SK-N-DZ (cell line): ENCODE measurements around the gene SPDYE6. TPM values are rescaled to one million over a fixed set of nuclear protein-coding genes. Genes with fewer than 3 reads are reported as not detected.
"Not testable (repeated sequence)": the region's sequence is repeated elsewhere in the genome, so short reads cannot be mapped to it uniquely, and the experiment has no call there.

Source experiments
- DNase-seq: peaks from one replicate; pipeline ENCODE4 v3.0.0-alpha.2; 2015; ENCODE audit warnings: low spot score
- polyA plus RNA-seq, 2 experiments: library from polyadenylated mRNA; depleted of rRNA; stranded (reverse); fragments of >200 nt; gene quantifications; 2 replicates each; pipeline ENCODE4 v1.2.3, GENCODE V29; 2014

Gene SPDYE6, protein sequence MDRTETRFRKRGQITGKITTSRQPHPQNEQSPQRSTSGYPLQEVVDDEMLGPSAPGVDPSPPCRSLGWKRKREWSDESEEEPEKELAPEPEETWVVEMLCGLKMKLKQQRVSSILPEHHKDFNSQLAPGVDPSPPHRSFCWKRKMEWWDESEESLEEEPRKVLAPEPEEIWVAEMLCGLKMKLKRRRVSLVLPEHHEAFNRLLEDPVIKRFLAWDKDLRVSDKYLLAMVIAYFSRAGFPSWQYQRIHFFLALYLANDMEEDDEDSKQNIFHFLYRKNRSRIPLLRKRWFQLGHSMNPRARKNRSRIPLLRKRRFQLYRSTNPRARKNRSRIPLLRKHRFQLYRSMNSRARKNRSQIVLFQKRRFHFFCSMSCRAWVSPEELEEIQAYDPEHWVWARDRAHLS
- not detected in 2 replicates for polyA plus RNA-seq (2014; cell fraction: cytosol; rRNA removed)
- polyA plus RNA-seq (2014; cell fraction: nucleus; rRNA removed) = not detected in 2 replicates

DNA sequence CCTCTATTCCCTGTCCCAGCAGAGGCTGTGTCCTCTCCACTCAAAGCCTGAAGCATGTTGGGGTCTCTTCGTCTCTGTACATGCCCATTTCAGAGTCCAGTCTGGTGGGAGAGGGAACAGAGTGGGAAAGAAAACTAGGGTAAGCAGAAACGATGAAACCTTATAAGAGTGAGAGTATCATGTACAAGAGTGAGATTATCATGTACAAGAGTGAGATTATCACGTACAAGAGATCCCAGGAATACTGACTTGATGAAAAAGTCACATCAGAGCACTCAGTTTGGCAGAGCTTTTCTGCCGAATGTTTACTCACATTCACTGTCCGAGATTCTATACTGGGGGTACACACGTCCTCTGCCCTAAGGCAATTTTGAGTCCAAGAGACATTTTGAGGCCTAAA is at the start of gene SPDYE6:
TSS of gene SPDYE6 (minus strand) at position 101 of the 400 bp plus-strand sequence. CDS start 421 bp downstream, outside the sequence.
- not testable (repeated sequence) for DNase-seq

DNA sequence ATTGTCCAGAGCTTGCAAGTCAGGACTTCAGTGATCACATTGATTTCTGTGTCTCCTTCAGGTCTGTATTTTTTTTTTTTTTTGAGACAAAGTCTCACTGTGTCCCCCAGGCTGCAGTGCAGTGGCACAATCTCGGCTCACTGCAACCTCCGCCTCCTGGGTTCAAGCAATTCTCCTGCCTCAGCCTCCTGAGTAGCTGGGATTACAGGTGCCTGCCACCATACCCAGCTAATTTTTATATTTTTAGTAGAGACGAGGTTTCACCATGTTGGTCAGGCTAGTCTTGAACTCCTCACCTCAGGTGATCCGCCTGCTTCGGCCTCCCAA is 48.6 kb upstream of the SPDYE6 start:
- not testable (repeated sequence) for DNase-seq

DNA sequence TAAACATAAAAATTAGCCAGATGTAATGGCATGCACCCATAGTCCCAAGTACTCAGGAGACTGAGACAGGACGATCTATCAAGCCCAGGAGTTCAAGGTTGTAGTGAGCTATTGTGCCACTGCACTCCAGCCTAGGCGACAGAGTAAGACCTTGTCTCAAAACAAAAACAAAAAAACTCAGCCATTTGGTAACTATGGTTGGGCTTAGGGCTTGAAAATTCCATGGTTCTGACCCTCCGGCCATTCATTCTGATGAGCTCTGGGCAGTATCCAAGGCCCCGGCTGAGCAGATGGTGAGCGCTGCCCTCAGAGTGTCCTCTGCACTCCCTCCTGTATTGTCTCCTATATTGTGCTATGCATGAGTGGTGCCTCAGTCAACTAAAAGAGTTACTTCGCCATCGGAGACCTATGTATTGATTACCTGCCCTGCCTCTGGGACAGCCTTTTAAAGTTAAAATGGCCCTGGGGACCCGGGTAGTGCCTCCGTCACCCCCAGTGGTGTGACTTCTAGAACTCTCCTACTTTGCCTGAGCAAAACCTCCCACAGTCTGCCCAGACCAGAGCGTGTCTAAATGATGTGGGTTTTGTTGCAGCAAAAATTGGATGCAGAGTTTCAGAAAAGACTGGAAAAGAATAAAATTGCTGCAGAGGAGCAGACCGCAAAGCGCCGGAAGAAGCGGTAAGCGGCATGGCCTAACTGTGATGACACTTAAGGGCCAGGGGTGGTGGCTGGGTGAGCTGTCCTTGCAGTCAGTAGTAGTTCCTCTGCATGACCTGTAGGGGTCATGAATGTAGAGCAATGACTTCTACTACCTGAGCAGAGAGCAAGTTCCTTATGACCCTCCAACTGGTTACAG is 48.0 kb upstream of the SPDYE6 start:
- peak; percentile 65 for DNase-seq

DNA sequence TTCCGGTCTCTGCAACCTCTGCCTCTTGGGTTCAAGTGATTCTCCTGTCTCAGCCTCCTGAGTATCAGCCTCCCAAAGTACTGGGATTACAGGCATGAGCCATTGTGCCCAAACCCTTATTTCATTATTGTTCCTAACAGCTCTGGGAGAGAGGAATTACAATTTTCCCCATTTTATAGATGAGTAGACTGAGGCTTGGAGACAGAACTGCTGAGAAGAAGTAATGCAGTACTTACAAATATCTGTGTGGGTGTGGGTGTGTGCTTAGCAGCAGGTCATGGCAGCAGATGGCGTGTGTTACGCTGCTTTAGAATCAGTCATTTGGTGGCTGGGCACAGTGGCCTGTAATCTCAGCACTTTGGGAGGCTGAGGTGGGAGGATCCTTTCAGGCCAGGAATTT is 47.3 kb upstream of the SPDYE6 start:
- DNase-seq = no peak

DNA sequence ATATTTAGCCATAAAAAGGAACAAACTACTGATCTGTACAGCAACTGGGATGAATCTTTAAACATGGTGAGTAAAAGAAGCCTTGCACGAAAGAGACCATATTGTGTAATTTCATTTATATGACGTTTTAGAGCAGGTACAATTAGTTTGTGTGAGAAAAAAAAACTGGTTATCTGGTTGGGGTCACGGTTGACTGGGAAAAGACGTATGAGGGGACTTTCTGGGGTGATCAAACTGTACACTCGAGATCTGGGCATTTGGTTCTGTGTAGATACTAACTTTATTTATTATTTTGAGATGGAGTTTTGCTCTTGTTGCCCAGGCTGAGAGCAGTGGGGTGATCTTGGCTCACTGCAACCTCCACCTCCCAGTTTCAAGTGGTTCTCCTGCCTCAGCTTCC is 44.1 kb upstream of the SPDYE6 start:
- DNase-seq = no peak

DNA sequence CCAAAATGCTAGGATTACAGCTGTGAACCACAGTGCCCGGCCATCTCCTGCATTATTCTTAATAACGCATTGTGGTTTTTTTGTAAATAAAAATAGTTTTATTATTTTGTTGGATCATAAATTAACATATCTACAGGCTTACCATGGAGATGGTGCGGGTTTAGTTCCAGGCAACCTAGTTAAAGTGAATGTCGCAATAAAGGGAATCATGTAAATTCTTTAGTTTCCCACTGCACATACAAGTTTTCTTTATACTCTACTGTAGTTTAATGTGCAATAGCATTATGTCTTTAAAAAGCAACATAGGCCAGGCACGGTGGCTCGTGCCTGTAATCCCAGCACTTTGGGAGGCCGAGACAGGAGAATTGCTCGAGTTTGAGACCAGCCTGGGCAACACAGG is 42.3 kb upstream of the SPDYE6 start:
- DNase-seq = no peak

DNA sequence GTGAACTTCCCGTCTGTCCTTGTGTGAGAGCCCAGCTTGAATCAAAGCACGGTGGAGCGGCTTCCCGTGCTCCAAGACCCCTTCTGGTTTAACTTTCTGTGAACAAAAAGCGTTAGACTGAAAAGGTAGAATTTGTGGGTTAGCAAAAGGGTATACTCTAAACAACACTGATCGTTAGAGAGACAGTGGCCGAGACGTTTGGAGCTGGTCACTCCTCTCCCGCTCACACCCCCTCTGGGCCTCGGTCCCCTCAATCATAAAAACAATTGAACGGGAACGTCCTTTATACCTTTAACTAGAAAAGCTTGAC is 40.4 kb upstream of the SPDYE6 start:
- no peak for DNase-seq

DNA sequence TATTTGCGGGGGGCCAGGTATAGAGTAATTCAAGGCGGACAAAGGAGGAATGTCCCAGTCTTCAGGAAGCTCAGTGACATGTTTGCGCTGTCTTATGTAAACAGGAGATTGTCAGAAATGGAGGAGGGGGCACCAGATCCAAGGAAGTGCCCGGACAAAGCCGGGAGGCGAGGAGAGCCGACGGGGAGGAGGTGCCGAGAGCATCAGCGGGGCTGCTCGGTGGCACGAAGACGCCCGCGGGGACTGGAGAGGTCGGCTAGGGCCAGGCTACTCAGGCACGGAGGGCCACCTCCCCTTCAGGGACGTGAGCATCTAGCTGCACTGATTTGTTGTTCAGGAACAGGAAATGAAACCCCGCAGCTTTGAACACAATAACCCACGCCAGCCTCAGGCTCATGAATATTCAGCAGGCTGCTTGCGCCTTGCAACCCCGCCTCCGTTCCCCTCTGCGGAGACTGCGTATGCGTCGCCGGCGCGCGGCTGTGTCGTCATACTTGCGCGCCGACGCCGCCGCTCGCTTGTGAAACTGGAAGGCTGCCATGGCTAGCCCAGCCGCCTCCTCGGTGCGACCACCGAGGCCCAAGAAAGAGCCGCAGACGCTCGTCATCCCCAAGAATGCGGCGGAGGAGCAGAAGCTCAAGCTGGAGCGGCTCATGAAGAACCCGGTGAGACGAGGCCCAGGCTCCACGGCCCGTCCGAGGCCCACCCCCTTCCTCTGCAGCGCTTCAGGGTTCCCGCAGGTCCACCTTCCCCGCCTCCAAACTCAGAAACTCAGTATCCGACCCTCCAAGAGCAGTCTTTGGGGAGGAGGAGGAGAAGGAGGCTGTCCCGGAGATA is 39.8 kb upstream of the SPDYE6 start, which contains the start of gene PRKRIP1:
TSS of gene PRKRIP1 (plus strand) at position 491 of the 837 bp plus-strand sequence. CDS start at position 540, 49 bp downstream.
- DNase-seq = peak; percentile 90

DNA sequence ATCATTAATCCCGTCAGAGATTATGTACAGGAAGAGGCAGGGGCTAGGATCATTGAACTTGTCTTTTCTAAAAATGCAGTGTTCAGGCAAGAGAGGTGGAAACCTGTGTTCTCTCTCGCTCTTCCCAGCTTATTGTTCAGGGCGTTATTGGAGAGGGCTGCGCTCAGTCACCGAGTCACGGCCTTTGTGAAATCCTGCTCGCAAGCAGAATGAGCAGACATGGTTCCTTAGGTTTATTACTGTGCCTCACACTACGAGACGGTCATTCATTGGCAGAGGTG is 39.3 kb upstream of the SPDYE6 start:
- DNase-seq = no peak

DNA sequence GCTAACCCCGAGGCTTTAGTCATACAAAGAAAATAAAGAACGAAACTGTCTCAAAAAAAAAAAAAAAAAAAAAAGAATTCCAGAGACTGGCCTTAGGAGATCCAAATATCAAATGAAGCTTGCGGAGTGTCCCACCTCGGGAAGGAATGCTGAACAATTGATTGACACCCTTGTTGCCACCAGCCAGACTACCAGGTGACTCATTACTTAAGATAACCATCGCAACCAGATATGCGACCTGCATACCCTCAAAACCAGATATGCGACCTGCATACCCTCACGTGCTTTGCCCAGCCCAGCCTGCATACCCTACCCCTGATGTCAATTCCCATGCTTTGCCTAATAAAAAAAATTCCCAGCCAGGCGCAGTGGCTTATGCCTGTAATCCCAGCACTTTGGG is 37.2 kb upstream of the SPDYE6 start:
- no peak for DNase-seq

DNA sequence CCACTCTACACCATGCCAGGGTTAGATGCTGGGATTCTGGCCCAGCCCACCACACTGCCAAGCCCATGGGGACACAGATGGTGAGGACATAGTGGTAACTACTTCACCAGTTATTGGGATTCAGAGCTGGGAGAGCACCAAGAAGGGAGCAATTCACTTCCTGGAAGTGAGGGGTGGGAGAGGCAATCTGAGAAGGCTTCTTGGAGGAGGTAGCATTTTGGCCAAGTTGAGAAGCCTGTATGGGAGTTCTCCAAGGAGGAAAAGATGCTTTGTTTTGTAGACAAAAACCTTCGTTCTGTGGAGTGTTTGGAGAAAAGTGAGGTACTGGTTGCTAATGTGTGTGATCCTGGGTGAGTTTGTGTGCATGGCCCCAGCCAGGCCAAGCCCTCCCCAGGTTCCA is 36.1 kb upstream of the SPDYE6 start:
- DNase-seq = no peak

DNA sequence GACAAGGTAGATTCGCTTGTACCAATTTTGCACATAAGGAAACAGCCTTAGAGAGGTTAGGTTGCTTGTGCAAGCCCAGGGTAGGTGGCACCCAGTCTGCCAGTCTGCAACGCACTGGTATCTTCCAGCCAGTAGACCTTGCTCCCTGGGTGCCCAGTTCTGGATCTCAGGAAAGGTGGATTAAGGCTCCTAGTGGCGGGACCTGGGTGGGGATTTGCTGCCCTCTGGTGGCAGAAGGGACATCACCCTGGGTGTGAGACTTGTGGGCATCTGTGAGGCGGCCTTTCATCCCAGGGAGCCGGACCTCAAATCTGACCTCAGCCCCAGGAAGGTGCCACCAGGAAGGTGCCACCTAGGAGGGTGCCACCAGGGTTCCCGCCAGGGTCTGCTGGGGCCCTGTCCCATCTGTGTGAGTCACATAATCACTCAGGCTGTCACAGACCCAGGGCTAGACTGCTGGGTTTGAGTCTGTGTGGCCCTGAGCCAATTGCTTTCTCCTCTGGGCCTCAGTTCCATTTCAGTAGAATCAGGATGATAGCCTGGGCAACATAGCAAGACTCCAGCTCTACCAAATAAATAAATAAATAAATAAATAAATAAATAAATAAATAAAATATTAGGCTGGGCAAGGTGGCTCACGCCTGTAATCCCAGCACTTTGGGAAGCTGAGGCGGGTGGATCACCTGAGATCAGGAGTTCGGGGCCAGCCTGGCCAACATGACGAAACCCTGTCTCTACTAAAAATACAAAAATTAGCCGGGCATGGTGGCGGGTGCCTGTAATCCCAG is 34.6 kb upstream of the SPDYE6 start:
- DNase-seq = peak; percentile 83

DNA sequence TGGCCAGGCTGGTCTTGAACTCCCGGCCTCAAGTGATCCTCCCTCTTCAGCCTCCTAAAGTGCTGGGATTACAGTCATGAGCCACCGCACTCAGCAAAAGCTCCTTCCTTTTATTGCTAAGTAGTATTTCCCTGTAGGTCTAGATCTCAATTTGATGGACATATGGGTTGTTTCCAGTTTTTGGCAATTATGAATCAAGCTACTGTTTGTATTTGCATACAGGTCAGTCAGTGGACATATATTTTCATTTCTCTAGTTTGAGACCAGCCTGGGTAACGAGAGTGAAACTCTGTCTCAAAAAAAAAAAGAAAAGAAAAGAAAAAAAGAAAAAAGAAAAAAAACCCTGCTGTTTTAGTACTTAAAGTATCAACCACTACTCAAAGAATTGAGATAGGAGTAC is 33.6 kb upstream of the SPDYE6 start:
- no peak for DNase-seq

DNA sequence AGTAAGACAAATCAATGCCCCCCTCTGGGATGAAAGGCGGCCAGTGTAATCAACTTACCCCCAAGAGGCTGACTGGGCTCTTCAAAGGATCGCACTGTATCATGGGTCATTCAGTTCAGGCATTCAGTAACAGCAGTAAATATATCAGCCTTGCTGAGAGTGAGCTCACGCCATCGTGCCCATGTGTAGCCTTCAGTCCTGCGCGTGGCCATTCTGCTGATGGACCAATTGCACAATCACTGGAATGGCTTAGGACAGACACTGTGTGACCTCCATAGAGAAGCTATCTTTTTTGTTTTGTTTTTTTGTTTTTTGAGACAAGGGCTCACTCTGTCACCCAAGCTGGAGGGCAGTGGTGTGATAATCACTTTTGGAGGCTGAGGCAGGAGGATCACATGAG is 30.8 kb upstream of the SPDYE6 start:
- no peak for DNase-seq

DNA sequence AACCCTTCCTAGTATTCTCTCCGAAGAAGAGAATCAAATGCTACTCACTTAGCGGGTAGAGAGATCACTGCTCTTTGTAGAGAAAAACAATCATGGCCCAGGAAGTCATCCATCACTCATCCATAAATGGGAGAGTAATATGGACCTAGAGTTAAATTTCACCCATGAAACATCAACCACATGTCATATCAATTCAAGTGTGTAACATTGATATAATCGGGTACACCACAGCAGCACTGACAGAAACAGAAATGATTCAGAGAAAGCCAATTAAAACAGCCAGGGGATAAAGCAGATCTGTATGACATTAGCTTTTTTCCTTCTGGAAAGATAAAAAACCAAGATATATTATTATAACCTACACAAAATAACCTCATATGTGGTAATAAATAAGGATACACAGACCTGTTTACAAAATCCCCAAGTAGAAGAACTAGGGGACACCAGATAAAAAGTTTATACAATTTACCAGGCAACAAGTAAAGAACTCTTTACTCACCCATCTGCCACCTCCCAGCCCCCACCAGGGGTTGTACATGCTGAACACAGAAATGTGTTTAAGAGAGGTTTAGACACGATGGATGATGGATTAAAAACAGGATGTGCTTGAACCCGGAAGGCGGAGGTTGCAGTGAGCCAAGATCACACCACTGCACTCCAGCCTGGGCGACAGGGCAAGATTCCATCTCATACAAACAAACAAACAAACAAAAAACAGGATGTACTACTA is 25.6 kb upstream of the SPDYE6 start:
- DNase-seq = peak; percentile 82

DNA sequence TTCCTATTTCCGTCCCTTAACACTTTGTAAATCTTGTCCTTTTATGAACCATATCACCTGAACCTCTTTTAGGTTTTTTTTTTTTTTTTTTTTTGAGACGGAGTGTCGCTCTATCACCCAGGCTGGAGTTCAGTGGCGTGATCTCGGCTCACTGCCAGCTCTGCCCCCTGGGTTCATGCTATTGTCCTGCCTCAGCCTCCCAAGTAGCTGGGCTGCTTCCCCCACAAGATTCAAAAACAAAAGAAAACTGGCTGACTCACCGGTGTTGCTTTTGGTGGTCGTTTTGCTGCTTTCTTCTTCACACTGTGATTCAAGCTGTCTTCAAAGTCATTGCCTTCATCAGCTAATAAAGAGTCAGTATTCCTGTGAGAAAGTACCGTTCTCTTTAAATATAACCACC is 24.6 kb upstream of the SPDYE6 start:
- not testable (repeated sequence) for DNase-seq

DNA sequence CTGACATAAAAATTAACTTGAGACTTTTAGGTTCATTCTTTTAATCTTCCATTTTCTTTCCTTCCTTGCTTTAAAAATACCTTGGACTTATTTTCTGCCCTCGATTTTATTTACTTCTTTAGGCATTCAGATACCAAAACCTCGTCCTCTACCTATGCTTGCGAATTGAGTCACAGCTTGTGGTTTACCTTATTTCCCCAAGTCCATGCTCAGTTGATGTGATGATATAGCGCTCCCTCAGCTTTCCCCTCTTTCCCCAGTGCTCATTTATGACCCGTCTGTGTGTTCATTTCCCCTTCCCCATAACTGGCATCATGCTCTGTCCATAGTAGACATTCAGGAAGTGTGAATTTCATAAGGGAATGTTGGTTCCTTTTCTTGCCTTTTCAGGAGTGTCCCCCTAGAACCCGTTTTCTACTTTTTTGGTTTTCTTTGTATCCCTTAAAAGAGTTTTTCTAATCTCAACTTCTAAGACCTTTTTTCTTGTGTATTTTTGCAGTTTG is 20.8 kb upstream of the SPDYE6 start:
- DNase-seq = no peak

DNA sequence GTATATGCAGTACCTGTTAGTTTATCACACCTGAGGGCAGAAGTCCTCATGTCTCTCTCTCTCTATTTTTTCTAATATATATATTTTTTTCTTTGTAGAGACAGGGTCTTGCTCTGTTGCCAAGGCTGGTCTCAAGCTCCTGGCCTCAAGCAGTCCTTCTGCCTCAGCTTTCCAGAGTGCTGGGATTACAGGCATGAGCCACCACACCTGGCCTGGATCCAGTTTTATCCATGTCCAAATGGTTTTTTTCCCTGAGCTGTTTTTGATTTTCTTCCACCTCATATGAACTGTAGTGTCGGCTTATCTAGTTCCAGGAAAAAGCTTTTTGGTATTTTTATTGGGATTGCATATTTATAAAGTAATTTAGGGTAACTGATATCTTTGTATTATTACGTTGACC is 16.6 kb upstream of the SPDYE6 start:
- not testable (repeated sequence) for DNase-seq

DNA sequence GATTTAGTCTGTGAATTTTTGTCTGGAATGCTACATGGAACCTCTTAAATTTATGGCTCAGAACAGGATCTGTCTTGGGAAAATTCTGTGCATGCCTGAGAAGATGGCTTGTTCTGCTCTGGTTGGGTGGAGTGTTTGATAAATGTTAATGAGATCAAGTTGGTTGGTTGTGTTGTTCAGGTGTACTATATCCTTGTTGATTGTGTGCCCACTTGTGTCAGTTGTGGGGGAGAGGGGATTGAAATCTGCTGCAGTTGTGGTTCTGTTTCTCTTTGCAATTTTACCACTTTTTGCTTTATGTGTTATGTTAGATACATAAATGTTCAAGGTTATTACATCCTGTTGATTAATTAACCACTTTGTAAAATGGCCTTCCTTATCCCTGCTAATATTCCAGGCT is 13.8 kb upstream of the SPDYE6 start:
- DNase-seq = not testable (repeated sequence)

DNA sequence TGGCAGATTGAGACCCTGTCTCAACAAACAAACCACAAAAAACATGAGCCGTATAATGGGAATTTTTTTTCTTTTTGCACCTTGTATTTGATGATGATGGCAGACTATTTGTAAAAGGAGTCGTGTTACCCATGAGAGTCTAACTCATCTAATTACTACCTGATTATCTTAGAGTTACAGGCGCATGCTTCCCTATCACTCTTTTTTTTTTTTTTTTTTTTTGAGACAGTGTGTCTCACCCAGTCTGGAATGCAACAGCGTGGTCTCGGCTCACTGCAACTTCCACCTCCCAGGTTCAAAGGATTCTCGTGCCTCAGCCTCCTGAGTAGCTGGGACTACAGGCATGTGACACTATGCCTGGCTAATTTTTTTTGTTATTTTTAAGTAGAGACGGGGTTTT is 9.1 kb upstream of the SPDYE6 start:
- not testable (repeated sequence) for DNase-seq
